Loucy (cell line): ENCODE results near the gene MAB21L3.

Experiments
- H2AFZ ChIP-seq: fragments of 200-600 bp; sonication (generic); 2 replicates; pipeline ENCODE4 v1.6.0; 2016; ENCODE audit warnings: antibody characterized with exemption, mild to moderate bottlenecking, low read length, moderate library complexity
- H3F3A ChIP-seq: fragments of 200-600 bp; 2 replicates; pipeline ENCODE4 v1.6.0; 2016; ENCODE audit warnings: antibody characterized with exemption, low read depth, mild to moderate bottlenecking
- H3K27me3 ChIP-seq: fragments of 200-600 bp; sonication (generic); 2 replicates; pipeline ENCODE4 v1.6.1; 2014; ENCODE audit warnings: low read length, mild to moderate bottlenecking; ENCODE audit not compliant: insufficient read depth, poor library complexity, severe bottlenecking
- H3K36me3 ChIP-seq: fragments of 200-600 bp; sonication (generic); 2 replicates; pipeline ENCODE4 v1.6.1; 2016; ENCODE audit warnings: low read length; ENCODE audit not compliant: insufficient read depth
- H3K4me1 ChIP-seq: fragments of 200-600 bp; sonication (generic); 2 replicates; pipeline ENCODE4 v1.5.1; 2014; ENCODE audit warnings: low read length, mild to moderate bottlenecking; ENCODE audit not compliant: insufficient read depth, poor library complexity, severe bottlenecking
- H3K4me2 ChIP-seq: fragments of 200-600 bp; sonication (generic); 2 replicates; pipeline ENCODE4 v1.6.0; 2014; ENCODE audit warnings: antibody characterized with exemption, low read length, low read depth, mild to moderate bottlenecking; ENCODE audit not compliant: poor library complexity, severe bottlenecking
- H3K4me3 ChIP-seq: fragments of 200-600 bp; sonication (generic); 2 replicates; pipeline ENCODE4 v1.5.1; 2014; ENCODE audit warnings: low read length, mild to moderate bottlenecking, mixed read lengths; ENCODE audit not compliant: poor library complexity, severe bottlenecking
- H3K79me2 ChIP-seq: fragments of 200-600 bp; sonication (generic); 2 replicates; pipeline ENCODE4 v1.6.1; 2014; ENCODE audit warnings: low read length; ENCODE audit not compliant: insufficient read depth
- H3K9ac ChIP-seq: fragments of 200-600 bp; sonication (generic); 2 replicates; pipeline ENCODE4 v1.6.0; 2014; ENCODE audit warnings: mild to moderate bottlenecking, low read depth, low read length, moderate library complexity; ENCODE audit not compliant: poor library complexity, severe bottlenecking
- H3K9me2 ChIP-seq: fragments of 200-600 bp; sonication (generic); replicated peaks from 2 replicates; pipeline ENCODE4 v1.6.1; 2016; ENCODE audit warnings: low read depth, low read length, mixed read lengths
- H3K9me3 ChIP-seq: fragments of 200-600 bp; sonication (generic); 2 replicates; pipeline ENCODE4 v1.6.1; 2014; ENCODE audit warnings: mild to moderate bottlenecking, antibody characterized with exemption, low read length, low read depth; ENCODE audit not compliant: insufficient read depth
- H4K20me1 ChIP-seq: fragments of 200-600 bp; sonication (generic); 2 replicates; pipeline ENCODE4 v1.6.0; 2014; ENCODE audit warnings: antibody characterized with exemption, low read length, mild to moderate bottlenecking; ENCODE audit not compliant: insufficient read depth, poor library complexity, severe bottlenecking
- CTCF ChIP-seq: fragments of 200-600 bp; sonication (generic); conservative IDR thresholded peaks from 2 replicates; pipeline ENCODE4 v1.5.1; 2014; ENCODE audit warnings: mild to moderate bottlenecking, antibody characterized with exemption, low read length
- EZH2phosphoT487 ChIP-seq: fragments of 200-600 bp; IDR thresholded peaks from 2 replicates; pipeline ENCODE4 v1.6.1; 2018; ENCODE audit warnings: antibody characterized with exemption, mild to moderate bottlenecking, moderate library complexity, borderline replicate concordance

MAB21L3 gene

GRCh38 chr1:116128664-116129063, 17.5 kb downstream of the MAB21L3 start:
- Histone ChIP-seq H4K20me1 (no peaks in the 10 kb centered on the region), H3K9me3 (no peaks in the 10 kb centered on the region), H3F3A (no peaks in the 10 kb centered on the region), H3K79me2 (no peaks in the 10 kb centered on the region), H3K4me3 (no peak overlapping the region), H3K4me2 (no peak overlapping the region), H3K4me1 (no peaks in the 10 kb centered on the region), H3K9ac (no peak overlapping the region), H3K27me3 (no peaks in the 10 kb centered on the region), H2AFZ (no peak overlapping the region), H3K36me3 (no peaks in the 10 kb centered on the region), H3K9me2 (no peaks in the 10 kb centered on the region)
- TF ChIP-seq EZH2phosphoT487 = no peak
- TF ChIP-seq CTCF = no peak

- H3K9ac ChIP-seq = no peak overlapping the region
- H3F3A ChIP-seq = no peaks in the 10 kb centered on the region
- H3K9me3 ChIP-seq = no peaks in the 10 kb centered on the region
- H3K4me3 ChIP-seq = no peak overlapping the region
- H3K79me2 ChIP-seq = no peaks in the 10 kb centered on the region
- no peaks in the 10 kb centered on the region for H4K20me1 ChIP-seq
- H3K27me3 ChIP-seq = no peaks in the 10 kb centered on the region
- H3K4me1 ChIP-seq = no peaks in the 10 kb centered on the region
- TF ChIP-seq EZH2phosphoT487 (no peak), CTCF (no peak)
- H3K9me2 ChIP-seq = no peaks in the 10 kb centered on the region
- H2AFZ ChIP-seq = no peak overlapping the region
- no peaks in the 10 kb centered on the region for H3K36me3 ChIP-seq
- no peak overlapping the region for H3K4me2 ChIP-seq
Measured at GRCh38 chr1:116129537-116129936, 18.3 kb downstream of the MAB21L3 start.

GRCh38 chr1:116130356-116130755, 19.2 kb downstream of the MAB21L3 start:
- Histone ChIP-seq H3K4me1 (no peaks in the 10 kb centered on the region), H3K27me3 (no peaks in the 10 kb centered on the region), H3K9ac (no peak overlapping the region), H3K9me3 (no peaks in the 10 kb centered on the region), H3F3A (no peaks in the 10 kb centered on the region), H2AFZ (no peak overlapping the region), H3K9me2 (no peaks in the 10 kb centered on the region), H3K36me3 (no peaks in the 10 kb centered on the region), H4K20me1 (no peaks in the 10 kb centered on the region), H3K4me2 (no peak overlapping the region), H3K4me3 (no peak overlapping the region), H3K79me2 (no peaks in the 10 kb centered on the region)
- TF ChIP-seq CTCF (no peak), EZH2phosphoT487 (no peak)
